GM04503 (cell line): ENCODE results near the gene ASB15.
A peak's percentile ranks its signal among the peaks of the same experiment; 100 is the strongest.
"Not testable (repeated sequence)": the region's sequence is repeated elsewhere in the genome, so short reads cannot be mapped to it uniquely, and the experiment has no call there.

Source experiments
- DNase-seq: peaks from one replicate; pipeline ENCODE4 v3.0.0-alpha.2; 2012; ENCODE audit warnings: low read depth

ASB15 gene

GRCh38 chr7:123598657-123599056, 3.0 kb upstream of the ASB15 start:
- no peak for DNase-seq

GRCh38 chr7:123599766-123600165, 1.9 kb upstream of the ASB15 start:
- DNase-seq: no peak

- no peak for DNase-seq
Observed at GRCh38 chr7:123600876-123601275, 745 bp upstream of the ASB15 start.

GRCh38 chr7:123602648-123603047, 1.0 kb downstream of the ASB15 start:
- no peak for DNase-seq

- DNase-seq: no peak
Observed at GRCh38 chr7:123604739-123605138, 3.1 kb downstream of the ASB15 start.

GRCh38 chr7:123607423-123607975, 5.9 kb downstream of the ASB15 start:
- no peak for DNase-seq

GRCh38 chr7:123608991-123609882, 7.6 kb downstream of the ASB15 start:
- DNase-seq: no peak

GRCh38 chr7:123609883-123610239, 8.2 kb downstream of the ASB15 start:
- no peak for DNase-seq

- DNase-seq: no peak
Observed at GRCh38 chr7:123612024-123612423, 10.4 kb downstream of the ASB15 start.

GRCh38 chr7:123615344-123615743, 13.7 kb downstream of the ASB15 start:
- DNase-seq: peak; percentile 18

GRCh38 chr7:123616223-123616622, 14.6 kb downstream of the ASB15 start:
- DNase-seq: no peak

- no peak for DNase-seq
Observed at GRCh38 chr7:123621707-123622106, 20.1 kb downstream of the ASB15 start.

- no peak for DNase-seq
Observed at GRCh38 chr7:123622660-123623386, 21.2 kb downstream of the ASB15 start.

- no peak for DNase-seq
Observed at GRCh38 chr7:123624527-123625183, 23.0 kb downstream of the ASB15 start.

- no peak for DNase-seq
Observed at GRCh38 chr7:123625254-123625653, 23.6 kb downstream of the ASB15 start.

- no peak for DNase-seq
Observed at GRCh38 chr7:123627851-123628250, 26.2 kb downstream of the ASB15 start.

GRCh38 chr7:123628829-123629228, 27.2 kb downstream of the ASB15 start:
- no peak for DNase-seq

GRCh38 chr7:123629281-123629680, 27.7 kb downstream of the ASB15 start:
- no peak for DNase-seq

- no peak for DNase-seq
Observed at GRCh38 chr7:123632808-123633207, 31.2 kb downstream of the ASB15 start.

- peak; percentile 31 for DNase-seq
Observed at GRCh38 chr7:123633553-123633952, 31.9 kb downstream of the ASB15 start.

- not testable (repeated sequence) for DNase-seq
Observed at GRCh38 chr7:123634011-123634573, 32.5 kb downstream of the ASB15 start.
